GM18517 (cell line): Measurements from ENCODE around the gene PCNX2.

Experiments
- ATAC-seq: cut with Tn5 transposase; IDR thresholded peaks from one replicate; pipeline ENCODE4 v1.9.1; 2021; ENCODE audit warnings: mild to moderate bottlenecking, moderate library complexity; ENCODE audit not compliant: unreplicated experiment

The PCNX2 gene

GRCh38 chr1:232949636-232950196, 345.8 kb downstream of the PCNX2 start:
- ATAC-seq, result no peak

DNA sequence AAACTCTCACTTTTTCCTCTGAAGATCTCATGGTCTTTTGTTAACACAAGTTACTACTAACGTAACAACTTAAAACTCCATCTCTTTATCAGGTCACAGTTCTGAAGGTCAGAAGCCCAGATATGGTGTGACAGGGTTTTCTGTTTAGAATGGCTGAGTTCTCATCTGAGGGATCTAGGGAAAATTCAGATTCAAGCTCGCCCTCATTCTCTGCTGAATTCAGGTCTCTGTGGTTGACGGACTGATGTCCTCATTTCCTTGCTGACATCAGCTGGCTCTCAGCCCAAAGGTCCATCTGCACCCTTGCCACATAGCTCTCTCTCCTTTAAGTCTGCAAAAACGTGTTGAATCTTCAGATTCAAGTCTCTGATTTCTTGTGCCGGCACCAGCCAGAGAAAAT, 351.2 kb downstream of the PCNX2 start:
- ATAC-seq, result no peak

GRCh38 chr1:232943679-232944252, 351.8 kb downstream of the PCNX2 start:
- no peak for ATAC-seq

- ATAC-seq, result no peak
These were observed 352.9 kb downstream of the PCNX2 start for GRCh38 chr1:232942413-232943294.

DNA sequence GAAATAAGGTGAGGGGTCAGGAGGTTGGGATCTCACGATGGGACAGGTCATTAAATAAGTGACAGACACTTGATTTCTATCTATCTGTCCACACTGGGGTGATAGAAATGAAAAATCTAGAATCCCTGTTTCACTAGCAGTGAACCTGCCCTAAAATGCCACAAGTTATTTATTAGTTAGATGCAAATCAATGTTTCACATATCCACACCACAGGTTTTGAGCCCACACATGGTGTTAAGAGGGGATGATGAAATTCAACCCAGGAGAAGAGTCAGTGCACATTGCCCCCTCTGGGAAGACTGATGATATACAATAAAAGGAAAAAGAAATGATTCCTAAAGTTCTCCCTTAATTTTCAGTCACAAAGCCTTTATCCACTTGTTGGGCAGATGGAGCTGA, 355.3 kb downstream of the PCNX2 start:
- no peak for ATAC-seq

- ATAC-seq, result no peak
These were observed 355.8 kb downstream of the PCNX2 start for GRCh38 chr1:232939748-232940147.

- ATAC-seq, result no peak
These were observed 356.6 kb downstream of the PCNX2 start for GRCh38 chr1:232938926-232939325.

GRCh38 chr1:232937741-232938375, 357.7 kb downstream of the PCNX2 start:
- ATAC-seq, result no peak

- no peak for ATAC-seq
These were observed 358.6 kb downstream of the PCNX2 start for GRCh38 chr1:232936941-232937340.
